Measurements from ENCODE around the gene LHX2.

LHX2 gene

DNA sequence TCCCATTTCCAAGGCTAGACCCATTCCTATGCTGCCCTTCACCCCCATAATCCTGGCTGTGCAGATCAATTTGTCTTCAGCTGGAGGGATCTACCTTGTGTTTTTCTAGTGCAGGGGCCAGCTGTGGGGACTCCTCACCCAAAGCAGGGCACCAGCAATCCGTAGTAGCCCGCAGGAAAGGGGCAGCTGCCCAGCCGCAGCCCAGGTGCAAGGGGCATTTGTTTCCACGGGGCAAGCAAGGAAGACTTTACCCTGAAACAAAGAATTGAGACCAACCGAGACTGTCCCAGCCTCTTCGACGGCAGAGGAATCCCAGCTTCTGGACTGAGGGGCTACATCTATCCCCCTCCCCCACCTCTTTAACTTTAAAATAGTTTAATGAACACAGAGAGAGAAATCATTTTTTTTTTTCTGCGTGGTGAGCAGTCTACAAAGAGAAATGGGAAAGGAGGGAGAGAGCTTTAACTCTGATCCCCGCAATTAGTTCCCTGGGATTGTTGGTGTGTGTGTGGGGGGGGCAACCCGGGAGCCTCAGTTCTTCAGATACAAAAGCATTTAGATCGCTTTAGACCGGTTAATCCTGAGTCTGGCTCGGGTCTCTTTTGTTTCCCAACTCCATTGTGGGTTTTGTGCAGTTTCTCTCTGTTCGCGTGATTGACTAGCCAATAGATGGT lies 10.6 kb upstream of the LHX2 start:
- H3K9ac ChIP-seq (ENCODE audit: low read depth, low read length), result no peak overlapping the region
- H3K9me3 ChIP-seq (ENCODE audit: control insufficient read depth, insufficient read depth, low read length), result no peaks in the 10 kb centered on the region
- peak overlapping the region; percentile 16 for H3K4me3 ChIP-seq (ENCODE audit: low read depth, low read length)
- peaks cover 16% of the 10 kb centered on the region for H3K4me1 ChIP-seq (ENCODE audit: control insufficient read depth, insufficient read depth, low read length)
- peaks cover 93% of the 10 kb centered on the region for H3K27me3 ChIP-seq (ENCODE audit: control insufficient read depth, insufficient read depth, low read length)
- H3K36me3 ChIP-seq (ENCODE audit: control insufficient read depth, insufficient read depth, low read length), result no peaks in the 10 kb centered on the region

DNA sequence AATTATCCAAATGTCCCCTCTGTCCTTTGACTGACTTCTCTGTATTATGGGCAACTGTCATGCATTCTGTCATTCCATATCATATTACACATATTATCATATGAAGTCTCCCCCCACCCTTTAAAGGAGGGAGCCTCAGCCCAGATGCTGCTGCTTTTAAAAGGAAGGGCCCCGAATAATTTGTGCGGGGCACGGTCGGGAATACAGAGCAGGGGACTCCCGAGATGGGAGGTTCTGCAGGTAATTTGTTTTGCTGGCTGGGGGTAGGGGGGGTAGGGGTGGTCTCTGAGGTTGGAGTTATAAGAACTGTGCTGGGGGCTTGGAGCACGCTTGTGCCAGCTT lies 10.1 kb upstream of the LHX2 start:
- Histone ChIP-seq H3K4me3 (ENCODE audit: low read depth, low read length) (peak overlapping the region; percentile 0), H3K9me3 (ENCODE audit: control insufficient read depth, insufficient read depth, low read length) (no peaks in the 10 kb centered on the region), H3K36me3 (ENCODE audit: control insufficient read depth, insufficient read depth, low read length) (no peaks in the 10 kb centered on the region), H3K9ac (ENCODE audit: low read depth, low read length) (no peak overlapping the region), H3K4me1 (ENCODE audit: control insufficient read depth, insufficient read depth, low read length) (peaks cover 16% of the 10 kb centered on the region), H3K27me3 (ENCODE audit: control insufficient read depth, insufficient read depth, low read length) (peaks cover 93% of the 10 kb centered on the region)

DNA sequence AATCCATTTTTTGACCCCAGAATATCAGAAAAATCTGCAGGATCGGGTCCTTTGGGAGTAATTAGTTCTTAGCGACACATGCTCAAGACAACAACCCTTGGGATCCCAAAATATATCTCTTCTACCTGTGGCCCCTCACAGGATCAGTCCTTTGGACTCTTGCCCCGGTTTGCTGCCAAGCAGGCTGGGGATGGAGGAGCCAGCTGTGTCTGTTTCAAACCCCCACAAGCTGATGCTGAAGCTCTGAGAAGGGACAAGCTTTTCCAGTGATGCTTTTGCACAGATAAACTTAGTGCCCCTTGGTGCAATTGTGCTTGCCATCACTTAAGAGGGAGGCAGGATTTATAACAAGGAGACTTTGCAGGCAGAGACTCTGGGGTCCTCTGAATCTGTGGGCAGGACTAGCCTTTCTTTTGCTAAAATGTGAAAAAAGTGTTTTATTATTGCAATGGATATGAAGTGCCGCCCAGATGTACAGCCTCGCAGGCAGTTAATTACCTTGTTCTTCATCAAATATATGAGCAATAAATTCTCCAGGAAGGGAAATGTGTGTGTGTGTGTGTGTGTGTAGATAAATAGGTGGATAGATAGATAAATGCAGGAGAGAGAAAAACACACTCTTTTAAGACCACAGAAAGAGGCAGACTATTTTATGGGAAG lies 9.6 kb upstream of the LHX2 start:
- Histone ChIP-seq H3K9ac (ENCODE audit: low read depth, low read length) (no peak overlapping the region), H3K4me1 (ENCODE audit: control insufficient read depth, insufficient read depth, low read length) (peaks cover 16% of the 10 kb centered on the region), H3K36me3 (ENCODE audit: control insufficient read depth, insufficient read depth, low read length) (no peaks in the 10 kb centered on the region), H3K27me3 (ENCODE audit: control insufficient read depth, insufficient read depth, low read length) (peaks cover 93% of the 10 kb centered on the region), H3K4me3 (ENCODE audit: low read depth, low read length) (peak overlapping the region; percentile 0), H3K9me3 (ENCODE audit: control insufficient read depth, insufficient read depth, low read length) (no peaks in the 10 kb centered on the region)

DNA sequence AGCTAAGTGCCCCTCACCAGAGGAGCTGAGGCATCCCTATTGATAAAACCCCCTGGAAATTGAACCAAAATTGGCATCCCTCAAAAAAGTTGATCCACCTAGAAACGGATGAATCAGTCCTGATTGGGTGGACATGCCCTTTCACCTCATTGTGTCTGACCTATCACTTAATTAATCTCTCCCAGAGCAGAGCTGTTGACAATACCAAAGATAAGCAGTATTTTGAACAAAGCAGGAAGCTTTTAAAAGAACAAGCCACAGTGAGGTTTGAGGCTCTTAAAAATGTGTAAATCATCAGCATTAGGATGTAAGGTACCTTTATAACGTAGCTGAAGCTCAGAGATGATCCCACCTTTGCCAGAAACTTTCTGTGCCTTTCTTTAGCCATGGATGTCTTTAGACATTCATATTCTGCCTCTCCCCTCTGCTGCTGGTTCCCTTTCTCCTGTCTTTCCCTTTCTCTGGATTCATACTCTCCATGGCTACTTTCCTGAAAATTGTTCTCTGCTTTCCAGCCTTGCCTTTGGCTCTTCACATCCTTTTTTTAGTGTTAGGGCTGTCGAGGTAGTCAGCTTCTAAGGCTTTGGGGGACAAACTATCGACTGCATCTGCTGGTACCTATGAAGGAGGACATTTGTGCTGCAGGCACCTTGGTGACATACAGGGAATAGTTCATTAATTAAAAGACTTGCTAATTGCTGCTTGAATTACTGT lies 7.8 kb upstream of the LHX2 start:
- Histone ChIP-seq H3K9ac (ENCODE audit: low read depth, low read length) (no peak overlapping the region), H3K36me3 (ENCODE audit: control insufficient read depth, insufficient read depth, low read length) (no peaks in the 10 kb centered on the region), H3K4me1 (ENCODE audit: control insufficient read depth, insufficient read depth, low read length) (peaks cover 9% of the 10 kb centered on the region), H3K4me3 (ENCODE audit: low read depth, low read length) (no peak overlapping the region), H3K9me3 (ENCODE audit: control insufficient read depth, insufficient read depth, low read length) (no peaks in the 10 kb centered on the region), H3K27me3 (ENCODE audit: control insufficient read depth, insufficient read depth, low read length) (peaks cover 92% of the 10 kb centered on the region)

DNA sequence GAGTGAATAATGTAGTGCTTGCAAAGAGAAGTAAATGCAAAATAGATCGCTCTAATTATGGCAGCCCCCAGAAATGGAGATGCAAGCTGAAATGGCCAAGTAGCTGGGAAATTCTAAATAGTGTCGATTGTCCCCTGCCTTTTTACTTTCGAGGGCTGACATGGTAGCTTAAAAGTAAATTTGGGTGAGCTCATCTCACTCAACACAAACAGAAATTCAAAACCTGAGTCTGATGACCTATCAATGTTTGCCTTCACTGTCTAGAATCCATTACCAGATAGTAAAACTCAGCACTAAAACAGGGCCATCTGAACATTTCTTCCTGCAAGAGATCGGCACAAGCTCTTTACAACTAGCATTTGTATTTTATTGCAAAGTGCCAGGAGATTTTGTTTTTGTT lies 7.0 kb upstream of the LHX2 start:
- Histone ChIP-seq H3K9ac (ENCODE audit: low read depth, low read length) (no peak overlapping the region), H3K27me3 (ENCODE audit: control insufficient read depth, insufficient read depth, low read length) (peaks cover 95% of the 10 kb centered on the region), H3K9me3 (ENCODE audit: control insufficient read depth, insufficient read depth, low read length) (no peaks in the 10 kb centered on the region), H3K4me3 (ENCODE audit: low read depth, low read length) (no peak overlapping the region), H3K36me3 (ENCODE audit: control insufficient read depth, insufficient read depth, low read length) (no peaks in the 10 kb centered on the region), H3K4me1 (ENCODE audit: control insufficient read depth, insufficient read depth, low read length) (peaks cover 9% of the 10 kb centered on the region)

DNA sequence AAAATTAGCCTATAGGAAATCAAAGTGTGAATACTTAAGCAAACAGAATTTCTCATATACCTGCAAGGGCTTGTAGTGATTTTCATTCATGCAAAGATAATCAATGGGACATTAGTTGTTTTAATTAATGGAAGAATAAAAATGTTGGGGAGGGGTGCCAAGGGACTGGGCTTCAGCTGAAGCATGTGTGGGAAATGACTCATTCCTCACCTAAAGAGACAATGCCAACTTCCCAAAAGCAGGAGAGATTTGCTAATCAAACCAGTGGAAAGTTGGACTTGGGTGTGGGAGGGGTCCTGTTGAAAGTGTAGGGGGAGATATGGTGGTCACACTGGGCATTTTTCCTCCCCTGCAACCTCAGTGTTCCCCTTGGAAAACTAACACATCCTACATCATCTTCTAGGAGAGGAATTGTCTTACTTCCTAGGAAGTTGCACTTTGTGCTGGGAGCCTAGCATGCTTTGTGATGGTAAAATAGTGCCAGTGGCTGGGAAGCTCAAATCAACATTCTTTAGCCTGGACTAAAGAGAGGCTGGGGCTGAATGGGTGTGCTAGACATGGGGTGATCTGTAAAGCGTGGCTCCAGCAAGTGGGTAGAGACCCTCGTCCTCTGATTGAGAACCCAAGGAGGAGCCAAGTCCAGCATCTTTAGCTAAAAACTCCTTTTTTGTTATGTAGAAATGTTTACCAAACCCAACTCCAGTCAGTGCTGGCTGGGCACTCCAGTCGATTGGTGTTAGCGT lies 6.4 kb upstream of the LHX2 start:
- Histone ChIP-seq H3K4me1 (ENCODE audit: control insufficient read depth, insufficient read depth, low read length) (peaks cover 9% of the 10 kb centered on the region), H3K9me3 (ENCODE audit: control insufficient read depth, insufficient read depth, low read length) (no peaks in the 10 kb centered on the region), H3K9ac (ENCODE audit: low read depth, low read length) (no peak overlapping the region), H3K27me3 (ENCODE audit: control insufficient read depth, insufficient read depth, low read length) (peaks cover 99% of the 10 kb centered on the region), H3K4me3 (ENCODE audit: low read depth, low read length) (no peak overlapping the region), H3K36me3 (ENCODE audit: control insufficient read depth, insufficient read depth, low read length) (no peaks in the 10 kb centered on the region)

DNA sequence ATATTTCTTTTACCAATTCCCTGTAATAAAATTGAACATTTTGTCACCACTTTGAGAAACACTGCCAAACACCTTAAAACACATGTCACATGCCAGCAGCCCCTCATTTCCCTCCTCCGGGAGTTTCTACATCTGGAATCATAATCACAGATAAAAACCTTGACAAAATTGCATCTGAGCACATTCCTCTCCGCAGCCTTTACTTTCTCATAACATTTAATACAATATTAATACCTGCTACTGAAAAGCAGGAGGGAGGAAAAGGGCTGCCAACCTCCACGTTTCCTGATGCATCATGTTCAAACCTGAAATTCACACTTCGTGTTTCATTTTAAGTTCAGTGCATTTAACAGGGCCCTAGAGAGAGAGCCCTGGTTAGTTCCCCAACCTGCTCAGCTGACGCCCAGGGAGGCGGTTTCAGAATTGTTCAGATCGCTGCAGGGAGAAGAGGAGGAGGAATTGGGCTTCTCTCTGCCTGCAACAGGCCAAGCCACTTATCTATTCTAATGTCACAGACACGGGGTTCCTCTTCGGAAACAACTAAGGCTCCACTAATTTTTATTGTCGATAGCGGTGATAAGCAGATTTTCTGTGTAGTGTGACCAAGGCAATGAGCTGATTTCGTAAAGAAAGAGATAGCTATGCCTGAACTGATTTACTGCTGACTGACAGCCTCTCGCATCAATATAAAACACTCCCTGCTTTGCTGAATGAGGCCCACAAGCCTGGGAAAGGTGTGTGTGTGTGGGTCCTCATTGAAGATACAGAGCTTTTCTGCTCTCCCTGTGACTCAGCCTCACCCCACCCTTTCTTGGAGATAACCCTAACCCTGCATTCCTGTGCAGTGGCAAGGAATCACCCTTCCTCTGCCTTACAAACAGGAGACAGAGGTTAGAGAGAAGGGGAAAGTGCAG lies 4.9 kb upstream of the LHX2 start:
- peaks cover 96% of the 10 kb centered on the region for H3K27me3 ChIP-seq (ENCODE audit: control insufficient read depth, insufficient read depth, low read length)
- no peak overlapping the region for H3K9ac ChIP-seq (ENCODE audit: low read depth, low read length)
- H3K9me3 ChIP-seq (ENCODE audit: control insufficient read depth, insufficient read depth, low read length), result no peaks in the 10 kb centered on the region
- no peaks in the 10 kb centered on the region for H3K36me3 ChIP-seq (ENCODE audit: control insufficient read depth, insufficient read depth, low read length)
- H3K4me1 ChIP-seq (ENCODE audit: control insufficient read depth, insufficient read depth, low read length), result peaks cover 9% of the 10 kb centered on the region
- peak overlapping the region; percentile 2 for H3K4me3 ChIP-seq (ENCODE audit: low read depth, low read length)

DNA sequence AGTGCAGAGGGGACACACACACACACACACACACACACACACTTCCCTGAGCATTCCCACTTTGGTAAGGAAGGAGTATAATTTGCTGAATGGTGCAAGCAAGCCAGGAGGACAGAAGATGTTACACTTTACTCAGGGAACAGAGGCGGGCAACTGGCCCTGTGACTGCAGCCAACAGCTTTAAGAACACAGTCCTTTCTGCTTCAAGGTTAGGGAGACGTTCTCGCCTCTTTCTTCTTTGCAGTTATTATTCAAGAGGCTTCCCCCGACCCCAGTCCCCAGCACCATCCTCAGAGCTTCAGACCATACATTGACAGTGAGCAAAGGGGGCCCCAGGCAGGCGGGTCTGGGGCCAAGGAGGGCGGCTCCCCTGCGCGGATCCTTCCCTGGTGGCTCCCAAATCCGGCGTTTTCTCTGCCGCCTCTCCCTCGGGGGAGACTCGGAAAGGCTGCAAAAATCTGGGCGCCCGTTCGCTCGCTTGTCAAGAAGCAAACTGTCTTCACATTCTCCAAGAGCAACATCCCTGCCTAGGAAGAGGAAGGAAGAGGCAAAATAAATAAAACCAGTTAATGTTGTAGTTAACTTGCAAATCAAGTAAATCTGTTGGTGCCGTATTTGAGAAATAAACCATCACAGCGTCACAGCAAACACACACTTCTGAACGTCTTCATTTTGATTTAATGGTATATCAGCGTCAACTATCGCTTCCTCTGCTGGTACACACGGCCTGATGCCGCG lies 3.8 kb upstream of the LHX2 start:
- Histone ChIP-seq H3K36me3 (ENCODE audit: control insufficient read depth, insufficient read depth, low read length) (no peaks in the 10 kb centered on the region), H3K27me3 (ENCODE audit: control insufficient read depth, insufficient read depth, low read length) (peaks cover 96% of the 10 kb centered on the region), H3K4me3 (ENCODE audit: low read depth, low read length) (peak overlapping the region; percentile 39), H3K4me1 (ENCODE audit: control insufficient read depth, insufficient read depth, low read length) (peaks cover 9% of the 10 kb centered on the region), H3K9me3 (ENCODE audit: control insufficient read depth, insufficient read depth, low read length) (no peaks in the 10 kb centered on the region), H3K9ac (ENCODE audit: low read depth, low read length) (no peak overlapping the region)

DNA sequence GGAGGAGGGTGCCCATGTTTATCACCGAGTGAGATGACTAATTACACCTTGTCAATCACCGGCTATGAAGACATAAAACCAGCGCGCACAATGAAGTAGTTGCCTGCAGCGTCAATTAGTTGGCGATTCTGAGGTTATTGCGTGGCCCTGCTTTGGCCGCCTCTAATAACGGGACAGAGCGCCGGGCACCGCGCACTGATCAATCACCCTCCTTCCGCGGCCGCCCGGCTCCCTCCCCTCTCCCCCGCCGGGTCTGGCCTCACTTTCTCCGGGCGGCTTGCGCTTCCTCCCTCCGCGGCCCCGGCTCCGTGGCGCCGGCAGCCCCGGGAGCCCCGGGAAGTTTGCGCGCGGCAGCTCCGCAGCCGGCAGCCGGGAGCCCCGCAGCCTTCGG lies 3.3 kb upstream of the LHX2 start:
- Histone ChIP-seq H3K9ac (ENCODE audit: low read depth, low read length) (no peak overlapping the region), H3K4me1 (ENCODE audit: control insufficient read depth, insufficient read depth, low read length) (peaks cover 9% of the 10 kb centered on the region), H3K36me3 (ENCODE audit: control insufficient read depth, insufficient read depth, low read length) (no peaks in the 10 kb centered on the region), H3K4me3 (ENCODE audit: low read depth, low read length) (peak overlapping the region; percentile 45), H3K27me3 (ENCODE audit: control insufficient read depth, insufficient read depth, low read length) (peaks cover 96% of the 10 kb centered on the region), H3K9me3 (ENCODE audit: control insufficient read depth, insufficient read depth, low read length) (no peaks in the 10 kb centered on the region)

DNA sequence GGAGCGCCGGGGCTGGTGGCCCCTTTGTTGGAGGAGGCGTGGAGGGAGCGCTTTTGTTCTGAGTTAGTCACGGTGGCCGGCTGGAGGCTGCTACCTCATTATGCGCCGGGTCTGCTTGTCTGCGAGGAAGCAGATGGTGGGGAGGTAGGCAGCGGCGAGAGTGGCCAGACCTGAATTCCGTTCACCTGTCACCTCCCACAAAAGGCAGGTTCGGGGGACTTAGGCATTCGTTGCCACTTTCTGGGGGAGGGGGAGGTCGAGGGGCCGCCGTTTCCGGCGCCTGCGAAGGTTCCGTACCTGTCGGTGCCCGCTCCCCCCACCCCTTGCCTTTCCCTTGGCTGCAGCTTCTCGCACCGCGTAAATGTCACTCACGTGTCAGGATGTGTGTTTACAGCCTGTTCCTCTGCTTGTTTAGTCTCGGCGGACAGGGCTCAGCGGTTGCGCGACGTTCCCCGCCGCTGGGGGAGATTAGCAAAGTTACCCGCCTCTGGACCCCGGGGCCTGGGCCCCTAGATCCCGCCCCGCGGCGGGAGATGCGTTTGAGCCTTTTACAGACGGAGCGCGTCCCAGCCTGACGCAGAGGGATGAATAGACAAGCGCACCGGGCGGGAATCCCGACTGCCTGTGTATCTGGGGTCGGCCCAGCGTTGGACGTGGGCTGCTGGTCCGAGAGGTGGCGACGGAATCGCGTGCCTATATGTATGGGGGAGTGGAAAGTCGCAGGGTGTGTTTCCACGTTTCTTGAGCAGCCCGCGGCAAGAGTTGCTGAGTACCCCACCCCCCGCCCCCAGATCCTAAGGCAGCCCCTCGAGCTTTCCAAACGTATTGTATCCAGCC lies 2.7 kb upstream of the LHX2 start:
- H3K4me3 ChIP-seq (ENCODE audit: low read depth, low read length), result peak overlapping the region; percentile 45

More for the DNA sequence above, 2.7 kb upstream of the LHX2 start:
- Histone ChIP-seq H3K9me3 (ENCODE audit: control insufficient read depth, insufficient read depth, low read length) (no peaks in the 10 kb centered on the region), H3K27me3 (ENCODE audit: control insufficient read depth, insufficient read depth, low read length) (peaks cover 96% of the 10 kb centered on the region), H3K36me3 (ENCODE audit: control insufficient read depth, insufficient read depth, low read length) (no peaks in the 10 kb centered on the region), H3K9ac (ENCODE audit: low read depth, low read length) (no peak overlapping the region), H3K4me1 (ENCODE audit: control insufficient read depth, insufficient read depth, low read length) (peaks cover 9% of the 10 kb centered on the region)

Data from iPS-15b (cell line).